ENCODE results near the gene SAMD8.

Gene SAMD8

DNA sequence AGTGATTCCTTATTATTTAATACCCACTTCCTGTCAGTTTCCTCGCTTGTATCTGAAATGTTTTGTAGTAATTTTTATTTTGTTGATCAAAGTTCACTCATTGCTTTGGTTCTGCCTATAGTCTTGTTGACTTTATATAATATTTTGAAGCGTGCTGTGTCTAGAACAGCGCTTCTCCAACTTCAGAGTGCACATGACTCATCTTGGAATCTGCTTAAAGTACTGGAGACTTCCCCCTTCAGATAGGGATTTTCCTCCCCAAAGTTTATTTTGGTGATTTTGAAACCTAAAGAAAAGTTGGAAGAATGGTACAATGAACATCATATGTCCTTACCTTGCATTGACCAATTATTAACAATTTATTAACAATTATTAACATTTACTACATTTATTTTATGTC is 118.5 kb downstream of the SAMD8 start:
- no peak for DNase-seq

- peak; percentile 93 for DNase-seq
Measured at GRCh38 chr10:75230600-75231038, 119.2 kb downstream of the SAMD8 start.

All from islet precursor cell (in vitro differentiated cells).